NT2/D1 (cell line): ENCODE data around the gene AGAP1.

ENCODE experiments used
- SUZ12 ChIP-seq: IDR thresholded peaks from 2 replicates; pipeline ENCODE4 v1.6.1; 2011; ENCODE audit not compliant: insufficient read length, insufficient read depth; ENCODE audit errors: extremely low read depth
- YY1 ChIP-seq: IDR thresholded peaks from 2 replicates; pipeline ENCODE4 v1.6.1; 2011; ENCODE audit not compliant: insufficient read length, insufficient read depth
- ZNF274 ChIP-seq: IDR thresholded peaks from 2 replicates; pipeline ENCODE4 v1.6.1; 2011; ENCODE audit warnings: mild to moderate bottlenecking, low read depth, low read length

DNA sequence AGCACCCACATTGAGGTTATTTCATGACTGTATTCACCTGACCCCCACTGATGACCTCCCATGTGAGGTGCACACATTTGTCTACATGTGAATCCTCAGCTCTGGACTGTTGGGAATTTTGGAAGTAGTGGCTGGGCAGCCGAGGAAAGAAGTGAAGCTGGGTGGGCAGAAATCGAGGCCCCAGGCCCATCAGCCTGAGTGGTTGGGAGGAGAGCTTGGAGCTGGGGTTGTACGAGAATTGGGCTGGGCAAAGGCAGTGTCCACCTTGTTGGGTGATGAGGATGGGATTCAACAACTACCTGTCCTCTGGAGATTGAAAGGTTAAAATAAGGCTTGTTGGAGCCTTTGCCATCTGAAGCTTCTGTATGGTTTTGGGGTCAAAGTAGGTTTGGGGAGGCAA lies 35.8 kb downstream of the AGAP1 start:
- TF ChIP-seq YY1 (no peak), SUZ12 (no peak), ZNF274 (no peak)
